Left ventricle myocardium inferior (tissue), 1 donor: ENCODE measurements around the gene HGFAC. TPM values are rescaled to one million over a fixed set of nuclear protein-coding genes. Genes with fewer than 3 reads are reported as not detected.

Experiments used
- DNase-seq: peaks from one replicate; pipeline ENCODE4 v3.0.0-alpha.2; 2020
- H3K27ac ChIP-seq: fragments of 200-600 bp; replicated peaks from 2 replicates; pipeline ENCODE4 v1.8.0; 2021
- H3K27me3 ChIP-seq: fragments of 200-600 bp; 2 replicates; pipeline ENCODE4 v1.8.0; 2021; ENCODE audit warnings: low read depth
- H3K36me3 ChIP-seq: fragments of 200-600 bp; 2 replicates; pipeline ENCODE4 v1.8.0; 2021
- H3K4me1 ChIP-seq: fragments of 200-600 bp; 2 replicates; pipeline ENCODE4 v1.8.0; 2021
- H3K4me3 ChIP-seq: fragments of 200-600 bp; 2 replicates; pipeline ENCODE4 v1.8.0; 2021; ENCODE audit warnings: mild to moderate bottlenecking, moderate library complexity
- H3K9me3 ChIP-seq: fragments of 200-600 bp; replicated peaks from 2 replicates; pipeline ENCODE4 v1.8.0; 2021
- intact Hi-C: fragments of 100-400 bp; cut with micrococcal nuclease; formaldehyde crosslinking; loops from one replicate; pipeline ENCODE4 v1.11.0; 2022
- total RNA-seq: library from RNA; stranded (reverse); fragmentation: NEBNext Ultra II Directional; extraction: Animal tissue kit (Norgen Biotek cat#: 25700); gene quantifications from one replicate; pipeline ENCODE4 v1.2.1, GENCODE V29; 2021
- TF ChIP-seq, protein P1 (sequence below): fragments of 200-600 bp; IDR thresholded peaks from 2 replicates; pipeline ENCODE4 v1.8.0; 2021; ENCODE audit warnings: antibody characterized with exemption, mild to moderate bottlenecking, borderline replicate concordance
- donor health status: DM: no; HTN: yes; CAD: no; lungs with severe emphysema.

The HGFAC gene
- total RNA-seq, 1 donor from 2014 or later: 0.80 TPM

DNA sequence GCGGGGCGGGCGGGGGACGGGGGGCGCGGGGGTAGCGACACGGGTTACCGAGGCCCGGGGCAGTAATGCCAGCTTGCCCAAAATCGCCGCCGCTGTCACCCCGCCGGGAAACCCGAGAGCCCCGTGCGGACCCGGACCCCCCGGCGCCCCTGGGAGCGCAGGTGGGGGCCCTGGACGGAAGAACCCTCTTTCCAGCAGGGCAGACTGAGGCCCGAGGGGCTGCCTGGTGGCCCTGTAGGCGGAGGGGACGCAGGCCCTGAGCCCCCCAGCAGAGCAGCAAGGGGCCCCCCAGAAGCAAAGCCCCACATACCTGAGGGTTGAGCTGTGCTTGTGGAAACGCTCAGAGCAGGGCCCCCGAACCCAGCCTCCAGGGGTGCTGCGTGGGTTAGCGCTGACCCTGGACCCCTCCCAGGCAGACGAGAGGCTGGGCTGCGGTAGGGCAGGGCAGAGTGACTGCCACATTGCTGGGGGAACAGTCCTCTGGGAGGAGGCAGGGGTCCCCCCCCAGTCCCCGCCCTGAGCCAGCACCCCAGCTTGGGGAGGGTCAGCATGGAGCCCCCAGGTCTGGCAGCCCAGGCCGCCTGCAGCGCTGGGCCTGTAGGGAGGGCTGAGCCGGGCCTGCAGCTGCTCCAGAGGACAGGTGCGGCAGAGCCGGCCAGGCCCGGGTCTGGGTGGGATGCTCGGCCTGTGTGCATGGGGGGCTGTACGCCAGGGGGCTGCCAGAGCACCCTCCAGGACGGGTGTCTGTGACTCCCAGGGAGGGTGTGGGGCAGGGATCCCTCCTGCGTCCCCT is 22.0 kb downstream of the HGFAC start:
- peaks cover 64% of the 10 kb centered on the region for H3K4me1 ChIP-seq
- peak; percentile 13 for DNase-seq
- H3K36me3 ChIP-seq: no peaks in the 10 kb centered on the region
- TF ChIP-seq, protein P1, sequence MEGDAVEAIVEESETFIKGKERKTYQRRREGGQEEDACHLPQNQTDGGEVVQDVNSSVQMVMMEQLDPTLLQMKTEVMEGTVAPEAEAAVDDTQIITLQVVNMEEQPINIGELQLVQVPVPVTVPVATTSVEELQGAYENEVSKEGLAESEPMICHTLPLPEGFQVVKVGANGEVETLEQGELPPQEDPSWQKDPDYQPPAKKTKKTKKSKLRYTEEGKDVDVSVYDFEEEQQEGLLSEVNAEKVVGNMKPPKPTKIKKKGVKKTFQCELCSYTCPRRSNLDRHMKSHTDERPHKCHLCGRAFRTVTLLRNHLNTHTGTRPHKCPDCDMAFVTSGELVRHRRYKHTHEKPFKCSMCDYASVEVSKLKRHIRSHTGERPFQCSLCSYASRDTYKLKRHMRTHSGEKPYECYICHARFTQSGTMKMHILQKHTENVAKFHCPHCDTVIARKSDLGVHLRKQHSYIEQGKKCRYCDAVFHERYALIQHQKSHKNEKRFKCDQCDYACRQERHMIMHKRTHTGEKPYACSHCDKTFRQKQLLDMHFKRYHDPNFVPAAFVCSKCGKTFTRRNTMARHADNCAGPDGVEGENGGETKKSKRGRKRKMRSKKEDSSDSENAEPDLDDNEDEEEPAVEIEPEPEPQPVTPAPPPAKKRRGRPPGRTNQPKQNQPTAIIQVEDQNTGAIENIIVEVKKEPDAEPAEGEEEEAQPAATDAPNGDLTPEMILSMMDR: no peak
- H3K9me3 ChIP-seq: no peaks in the 10 kb centered on the region
- H3K4me3 ChIP-seq: peak overlapping the region; percentile 75
- intact Hi-C loops: no loop called here
- H3K27me3 ChIP-seq: peaks cover 53% of the 10 kb centered on the region
- H3K27ac ChIP-seq: peak overlapping the region; percentile 93

DNA sequence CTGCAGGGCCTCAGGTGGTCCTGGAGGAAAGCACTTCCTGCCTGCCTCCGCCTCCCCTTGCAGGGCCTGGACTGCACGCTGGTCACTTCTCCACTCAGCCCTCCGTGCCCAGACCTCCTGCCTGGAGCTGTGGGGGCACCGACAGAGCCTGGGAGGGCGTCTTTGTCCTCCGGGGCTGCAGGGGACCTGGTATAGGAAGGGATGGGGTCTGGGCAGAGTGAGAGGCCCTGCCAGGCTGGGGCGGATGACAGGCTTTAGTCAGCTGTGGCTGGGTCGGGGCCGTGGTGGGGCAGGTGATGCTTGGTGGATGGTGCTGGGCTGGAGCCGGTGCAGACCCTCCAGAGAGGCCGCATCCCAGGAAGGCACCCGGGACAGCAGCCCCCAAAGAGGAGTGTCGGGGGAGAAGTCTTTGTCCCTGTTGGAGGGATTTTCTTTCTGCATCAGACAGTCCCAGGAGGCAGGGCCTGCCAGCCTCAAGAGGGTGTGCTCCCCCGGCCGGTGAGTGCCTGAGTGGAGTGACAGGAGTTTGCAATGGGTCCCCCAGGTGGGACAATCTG is 22.7 kb downstream of the HGFAC start:
- H3K27ac ChIP-seq: peak overlapping the region; percentile 93
- TF ChIP-seq, protein P1: no peak
- no peaks in the 10 kb centered on the region for H3K36me3 ChIP-seq
- peak overlapping the region; percentile 75 for H3K4me3 ChIP-seq
- no peaks in the 10 kb centered on the region for H3K9me3 ChIP-seq
- peaks cover 71% of the 10 kb centered on the region for H3K4me1 ChIP-seq
- intact Hi-C loops: no loop called here
- peak; percentile 14 for DNase-seq
- H3K27me3 ChIP-seq: peaks cover 53% of the 10 kb centered on the region

DNA sequence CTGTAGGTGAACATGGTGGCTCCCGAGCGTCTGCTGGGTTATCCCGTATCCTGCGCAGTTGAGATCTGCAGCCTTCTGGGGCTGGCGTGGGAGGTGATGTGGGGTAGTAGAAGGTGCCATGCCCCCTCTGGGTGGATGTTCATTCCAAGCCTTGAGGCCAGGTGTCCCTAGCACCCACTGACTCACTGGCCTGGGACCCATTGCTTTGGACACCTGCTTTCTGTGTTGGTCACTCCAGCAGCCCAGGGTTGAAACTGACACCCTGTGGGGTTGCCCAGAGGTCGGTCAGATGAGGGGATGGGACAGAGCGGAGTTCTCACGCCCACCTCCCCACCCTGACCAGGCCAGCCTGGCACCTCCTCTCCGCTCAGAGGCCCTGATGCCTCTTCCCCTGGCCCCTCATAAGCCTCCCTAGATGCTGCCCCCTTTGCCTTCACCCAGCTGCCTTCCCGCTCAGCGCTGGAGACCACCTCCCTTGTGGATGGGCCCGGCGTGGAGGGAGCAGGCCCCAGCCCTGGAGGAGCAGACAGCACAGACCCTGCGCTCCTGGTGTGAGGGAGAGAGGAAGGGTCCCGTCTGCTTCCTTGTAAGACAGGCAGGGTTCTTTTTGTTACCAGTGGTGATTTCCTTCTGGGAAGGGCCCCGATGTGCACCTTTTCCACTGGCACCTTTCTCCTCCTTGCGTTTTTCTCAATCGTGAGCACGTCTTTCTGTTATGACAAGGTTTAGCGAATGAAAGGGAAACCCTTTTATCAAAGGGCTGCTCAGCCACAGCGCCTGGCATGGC is 23.3 kb downstream of the HGFAC start:
- no peaks in the 10 kb centered on the region for H3K36me3 ChIP-seq
- TF ChIP-seq, protein P1: no peak
- intact Hi-C loops: no loop called here
- H3K9me3 ChIP-seq: no peaks in the 10 kb centered on the region
- peaks cover 77% of the 10 kb centered on the region for H3K4me1 ChIP-seq
- H3K4me3 ChIP-seq: peak overlapping the region; percentile 75
- peak overlapping the region; percentile 93 for H3K27ac ChIP-seq
- peak; percentile 8 for DNase-seq
- peaks cover 53% of the 10 kb centered on the region for H3K27me3 ChIP-seq

DNA sequence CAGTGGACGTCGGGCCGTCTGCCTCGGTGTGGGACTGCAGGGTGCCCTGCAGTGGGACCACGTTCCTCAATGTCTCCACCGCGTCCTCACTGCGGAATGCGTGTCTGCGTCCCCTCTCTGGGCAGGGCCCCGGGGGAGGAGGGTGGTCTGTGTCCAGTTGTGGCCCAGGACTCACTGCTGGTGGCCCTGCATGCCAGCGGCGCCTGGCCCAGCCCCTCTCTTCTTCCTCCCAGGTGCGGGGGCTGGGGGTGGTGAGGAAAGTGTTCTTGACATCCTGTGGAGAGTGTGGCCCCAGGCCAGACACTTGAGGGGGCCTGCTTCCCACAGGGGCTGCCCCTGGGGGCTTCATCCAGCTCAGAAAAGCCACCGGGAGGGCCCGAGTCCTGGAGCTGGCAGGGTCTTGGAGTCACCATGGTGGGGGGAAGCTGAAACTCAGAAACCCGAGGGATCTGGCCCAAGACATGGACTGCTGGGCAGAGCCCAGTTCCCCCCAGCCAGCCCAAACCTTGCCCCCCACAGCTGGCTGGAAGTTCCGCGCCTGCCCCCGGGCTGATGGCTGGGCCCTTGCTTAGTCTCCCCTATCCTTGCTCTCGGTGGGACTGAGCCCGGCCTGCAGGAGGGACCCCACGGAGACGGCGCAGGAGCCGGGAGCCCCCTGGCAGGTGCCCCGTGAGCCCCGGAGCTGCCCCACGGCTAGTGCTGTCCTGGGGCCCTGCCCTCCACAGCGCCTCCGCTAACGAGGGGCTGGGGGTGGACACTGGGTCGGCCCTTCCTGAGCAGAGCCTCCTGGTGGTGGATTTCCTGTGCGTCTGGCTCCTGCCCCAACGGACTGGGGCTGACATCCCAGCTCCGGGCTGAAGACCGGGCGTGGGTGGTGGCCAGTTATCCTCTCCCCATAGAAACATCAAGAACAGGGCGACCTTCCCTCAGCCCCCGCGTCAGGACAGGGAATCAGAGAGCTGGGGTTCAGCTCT is 24.2 kb downstream of the HGFAC start:
- DNase-seq: peak; percentile 31
- Histone ChIP-seq H3K4me3 (peak overlapping the region; percentile 75), H3K27ac (peak overlapping the region; percentile 93), H3K27me3 (peaks cover 53% of the 10 kb centered on the region), H3K4me1 (peaks cover 84% of the 10 kb centered on the region), H3K9me3 (no peaks in the 10 kb centered on the region), H3K36me3 (no peaks in the 10 kb centered on the region)
- TF ChIP-seq, protein P1: peak; percentile 58
- intact Hi-C loops: no loop called here
